K562 (cell line): Measurements from ENCODE around the gene CDK14. TPM values are rescaled to one million over a fixed set of nuclear protein-coding genes. Genes with fewer than 3 reads are reported as not detected.

Source experiments
- PKNOX1 ChIP-seq: fragments of 450-650 bp; IDR thresholded peaks from 2 replicates; pipeline ENCODE4 v1.6.1; 2016
- REST ChIP-seq, 2 experiments: fragments of 450-650 bp; formaldehyde crosslinking in 1 of 2; IDR thresholded peaks; 2 replicates each; pipeline versions ENCODE4 v1.4.0 to v1.6.1; 2014 to 2020; ENCODE audit warnings: mild to moderate bottlenecking in 2 of 2, borderline replicate concordance in 1 of 2, low read depth in 1 of 2
- ZNF134 ChIP-seq: fragments of 250-450 bp; sonication (Bioruptor Pico); conservative IDR thresholded peaks from 2 replicates; pipeline ENCODE4 v1.4.0; 2020
- polyA plus RNA-seq, 8 experiments: library from polyadenylated mRNA; depleted of rRNA in 4 of 8; stranded (reverse) in 5 of 8; unstranded in 3 of 8; fragments of >200 nt; fragmentation: Nextera tagmentation in 2 of 8; fragmentation: Illumina TruSeq in 1 of 8; extraction: Ambion mirVana in 2 of 8; extraction: Trizol in 1 of 8; gene quantifications; 2 replicates each; pipeline versions ENCODE4 v1.2.1 to v1.2.3, GENCODE V29; 2011 to 2014; ENCODE audit warnings: inconsistent platforms in 1 of 8, missing spikeins in 1 of 8
- total RNA-seq, 7 experiments: library from RNA; depleted of rRNA in 6 of 7; stranded (reverse); fragments of >200 nt in 6 of 7; fragmentation: Illumina TruSeq in 2 of 7; extraction: Trizol in 2 of 7; gene quantifications; 2 replicates each; pipeline versions ENCODE4 v1.2.1 to v1.2.3, GENCODE V29; 2011 to 2021; ENCODE audit warnings: low replicate concordance in 1 of 7

Gene CDK14
- total and polyA plus RNA-seq, 9 of the 15 experiments (the other 6 are each of a cell fraction or from before 2014, with no cell fraction given): 0.03 to 0.91 (median 0.16) TPM

GRCh38 chr7:90850471-90850870, 254.3 kb downstream of the CDK14 start (continued):
- no peak for TF ChIP-seq PKNOX1
- no peak for TF ChIP-seq REST (IDR thresholded peaks at IDR 0.05; ENCODE audit: borderline replicate concordance)
- no peak for TF ChIP-seq REST (CRISPR knock-in tag; IDR thresholded peaks at IDR 0.05; ENCODE audit: low read depth)
- no peak for TF ChIP-seq ZNF134 (CRISPR knock-in tag)
